ENCODE data around the gene NPC1.

- TF ChIP-seq KDM1A (IDR thresholded peaks at IDR 0.05; ENCODE audit: borderline replicate concordance, low read length) (no peak), CHD1 (IDR thresholded peaks at IDR 0.05; ENCODE audit: low read depth, low read length) (no peak), POLR2AphosphoS5 (IDR thresholded peaks at IDR 0.05; ENCODE audit: low read depth, low read length) (no peak), POLR2A (IDR thresholded peaks at IDR 0.05; ENCODE audit: control extremely low read depth in 1 of 2, low read depth in 2 of 2, low read length in 2 of 2) (no peak), SIN3A (conservative IDR thresholded peaks at IDR 0.05 in 1 of 2, IDR thresholded peaks at IDR 0.05 in 1 of 2; ENCODE audit: low read depth in 1 of 2, low read length in 2 of 2) (no peak), EZH2 (IDR thresholded peaks at IDR 0.05; ENCODE audit: low read depth, low read length, severe bottlenecking) (no peak), BACH1 (IDR thresholded peaks at IDR 0.05; ENCODE audit: low read length) (no peak), CBX5 (IDR thresholded peaks at IDR 0.05; ENCODE audit: low read depth, low read length) (no peak), TAF7 (optimal IDR thresholded peaks at IDR 0.05; ENCODE audit: borderline replicate concordance, low read depth, low read length) (no peak), MAFK (IDR thresholded peaks at IDR 0.05; ENCODE audit: low read depth, low read length) (no peak)
- TF ChIP-seq, protein P1, sequence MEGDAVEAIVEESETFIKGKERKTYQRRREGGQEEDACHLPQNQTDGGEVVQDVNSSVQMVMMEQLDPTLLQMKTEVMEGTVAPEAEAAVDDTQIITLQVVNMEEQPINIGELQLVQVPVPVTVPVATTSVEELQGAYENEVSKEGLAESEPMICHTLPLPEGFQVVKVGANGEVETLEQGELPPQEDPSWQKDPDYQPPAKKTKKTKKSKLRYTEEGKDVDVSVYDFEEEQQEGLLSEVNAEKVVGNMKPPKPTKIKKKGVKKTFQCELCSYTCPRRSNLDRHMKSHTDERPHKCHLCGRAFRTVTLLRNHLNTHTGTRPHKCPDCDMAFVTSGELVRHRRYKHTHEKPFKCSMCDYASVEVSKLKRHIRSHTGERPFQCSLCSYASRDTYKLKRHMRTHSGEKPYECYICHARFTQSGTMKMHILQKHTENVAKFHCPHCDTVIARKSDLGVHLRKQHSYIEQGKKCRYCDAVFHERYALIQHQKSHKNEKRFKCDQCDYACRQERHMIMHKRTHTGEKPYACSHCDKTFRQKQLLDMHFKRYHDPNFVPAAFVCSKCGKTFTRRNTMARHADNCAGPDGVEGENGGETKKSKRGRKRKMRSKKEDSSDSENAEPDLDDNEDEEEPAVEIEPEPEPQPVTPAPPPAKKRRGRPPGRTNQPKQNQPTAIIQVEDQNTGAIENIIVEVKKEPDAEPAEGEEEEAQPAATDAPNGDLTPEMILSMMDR (IDR thresholded peaks at IDR 0.05; ENCODE audit: control extremely low read depth in 1 of 3, insufficient read depth in 1 of 3, low read depth in 1 of 3, low read length in 3 of 3): no peak
Observed at GRCh38 chr18:23493654-23494053, 92.7 kb downstream of the NPC1 start.

Measured in H1 (cell line).